WTC11 (cell line): ENCODE results near the gene CORO7.

ENCODE experiments used
- CREB1 ChIP-seq: sonication (generic); formaldehyde crosslinking; IDR thresholded peaks from 2 replicates; pipeline ENCODE4 v1.8.0; 2023; ENCODE audit warnings: mild to moderate bottlenecking, missing genetic modification reagents
- ZBTB21 ChIP-seq: sonication (generic); formaldehyde crosslinking; IDR thresholded peaks from 2 replicates; pipeline ENCODE4 v1.8.1; 2023; ENCODE audit warnings: mild to moderate bottlenecking, missing genetic modification reagents, borderline replicate concordance

- TF ChIP-seq ZBTB21 (CRISPR knock-in tag) = no peak
- no peak for TF ChIP-seq CREB1
Observed at GRCh38 chr16:4409081-4409932, 7.1 kb downstream of the CORO7 start.
